Iris pigment epithelial cell (primary cell): ENCODE data around the gene COL27A1.

ENCODE experiments used
- DNase-seq: peaks from one replicate; pipeline ENCODE4 v3.0.0-alpha.2; 2011; ENCODE audit warnings: low read depth

Gene COL27A1

DNA sequence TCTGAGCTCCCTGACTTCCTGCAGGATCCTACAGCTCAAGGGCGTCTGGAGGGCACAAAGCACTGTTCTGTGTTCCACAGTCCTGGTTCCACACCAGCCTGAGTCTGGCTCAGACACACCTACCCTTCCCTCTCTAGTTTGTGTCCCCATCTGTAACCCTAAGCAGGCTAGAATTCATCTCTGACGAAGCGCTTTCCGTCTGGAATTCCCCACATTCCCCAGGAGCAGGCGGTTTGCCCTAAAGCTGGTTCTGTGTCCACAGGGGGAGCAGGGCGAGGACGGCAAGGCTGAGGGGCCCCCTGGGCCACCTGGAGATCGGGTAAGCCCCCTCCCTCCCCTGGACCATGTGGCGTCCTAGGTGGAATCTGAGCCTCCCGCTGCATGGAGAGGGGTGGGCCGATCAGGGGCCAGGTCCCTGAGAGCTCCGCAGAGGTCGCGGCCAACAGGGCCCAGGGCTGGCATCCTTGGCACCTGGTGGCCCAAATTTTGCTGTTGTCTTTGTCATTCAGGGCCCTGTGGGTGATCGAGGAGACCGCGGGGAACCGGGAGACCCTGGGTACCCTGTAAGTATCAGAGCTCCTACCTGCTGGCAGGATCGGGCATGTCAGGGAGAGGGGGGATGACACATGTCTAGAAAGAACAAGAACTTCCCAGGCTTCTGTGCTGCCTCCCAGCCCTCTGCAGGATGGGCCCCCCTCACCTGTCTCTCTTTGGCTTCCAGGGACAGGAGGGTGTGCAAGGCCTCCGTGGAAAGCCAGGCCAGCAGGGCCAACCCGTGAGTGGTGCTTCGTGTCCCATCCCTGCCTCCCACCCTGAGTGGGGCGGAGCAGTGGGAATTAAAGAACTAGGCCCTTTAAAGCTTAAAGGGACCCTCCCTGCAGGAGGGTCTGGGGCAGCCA is 133.1 kb downstream of the COL27A1 start:
- DNase-seq, result peak; percentile 79

DNA sequence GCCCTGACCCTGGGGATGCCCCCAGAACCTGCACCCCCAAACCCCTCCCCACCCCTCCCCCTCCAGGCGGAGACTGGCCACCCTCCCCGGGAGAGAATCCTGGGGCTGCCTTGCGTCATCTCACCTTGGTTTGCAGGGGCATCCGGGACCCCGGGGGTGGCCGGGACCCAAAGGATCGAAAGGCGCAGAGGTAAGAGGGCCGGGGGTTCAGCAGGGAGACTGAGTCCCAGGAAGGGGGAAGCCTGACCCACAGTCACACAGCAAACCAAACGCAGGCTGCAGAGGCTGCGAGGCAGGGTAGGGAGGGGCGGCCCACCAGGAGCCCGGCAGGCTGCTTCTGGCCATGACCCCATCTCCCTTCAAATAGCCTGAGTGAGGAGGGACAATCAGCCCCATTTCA is 133.8 kb downstream of the COL27A1 start:
- no peak for DNase-seq

DNA sequence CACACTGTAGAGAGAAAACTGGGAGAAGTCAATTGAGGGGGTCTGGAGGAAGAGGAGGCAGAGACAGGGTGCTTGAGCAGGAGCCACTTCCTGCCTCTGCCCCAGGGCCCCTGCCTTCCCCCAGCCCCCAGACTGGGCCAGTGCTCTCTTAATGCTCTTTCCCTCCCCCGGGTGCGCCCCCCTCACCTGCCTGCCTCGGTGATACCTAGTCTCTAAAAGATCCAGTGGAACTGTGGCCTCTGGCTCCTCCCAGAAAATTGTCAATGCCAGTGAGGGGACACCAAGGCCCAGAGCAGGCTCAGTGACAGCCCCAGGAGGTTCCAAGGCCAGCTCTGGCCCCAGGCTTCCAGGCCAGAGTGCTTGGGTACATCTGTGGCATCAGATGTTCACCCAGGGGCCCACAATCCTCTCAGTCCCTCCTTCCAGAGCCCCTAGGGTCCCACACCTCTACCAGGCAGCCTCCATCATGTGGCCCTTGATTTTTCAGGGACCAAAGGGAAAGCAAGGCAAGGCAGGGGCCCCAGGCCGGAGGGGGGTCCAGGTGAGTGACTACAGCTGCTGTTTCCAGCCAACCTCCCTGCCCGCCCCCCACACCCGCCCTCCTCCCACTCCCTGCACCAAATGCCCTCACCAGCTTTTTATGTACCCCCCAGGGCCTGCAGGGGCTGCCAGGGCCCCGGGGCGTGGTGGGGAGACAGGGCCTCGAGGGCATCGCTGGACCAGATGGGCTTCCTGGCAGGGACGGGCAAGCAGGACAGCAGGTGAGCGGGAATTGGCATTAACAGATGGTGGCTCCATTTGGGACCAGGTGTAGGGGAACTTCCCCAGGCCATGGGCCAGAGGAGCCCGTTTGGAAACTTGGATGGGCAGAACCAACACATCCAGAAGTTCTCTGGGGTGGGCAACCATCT is 134.5 kb downstream of the COL27A1 start:
- DNase-seq, result no peak

DNA sequence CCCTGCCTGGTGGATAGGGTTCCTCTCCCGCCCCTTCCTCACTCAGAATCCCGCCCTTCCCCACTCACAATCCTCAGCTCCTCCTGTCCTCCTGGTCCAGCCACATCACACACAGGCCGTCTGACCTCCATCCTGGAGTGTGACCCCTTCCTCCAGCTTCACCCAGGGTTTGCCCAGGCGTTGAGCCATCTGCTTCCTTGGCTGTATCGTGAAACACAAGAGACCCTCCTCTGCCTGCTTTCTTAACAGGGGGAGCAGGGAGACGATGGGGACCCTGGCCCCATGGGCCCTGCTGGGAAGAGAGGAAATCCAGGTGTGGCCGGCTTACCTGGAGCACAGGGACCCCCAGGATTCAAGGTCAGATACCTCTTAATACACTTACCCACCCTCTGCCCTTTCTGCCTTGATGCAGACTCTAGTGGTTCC is 135.2 kb downstream of the COL27A1 start:
- DNase-seq, result no peak

DNA sequence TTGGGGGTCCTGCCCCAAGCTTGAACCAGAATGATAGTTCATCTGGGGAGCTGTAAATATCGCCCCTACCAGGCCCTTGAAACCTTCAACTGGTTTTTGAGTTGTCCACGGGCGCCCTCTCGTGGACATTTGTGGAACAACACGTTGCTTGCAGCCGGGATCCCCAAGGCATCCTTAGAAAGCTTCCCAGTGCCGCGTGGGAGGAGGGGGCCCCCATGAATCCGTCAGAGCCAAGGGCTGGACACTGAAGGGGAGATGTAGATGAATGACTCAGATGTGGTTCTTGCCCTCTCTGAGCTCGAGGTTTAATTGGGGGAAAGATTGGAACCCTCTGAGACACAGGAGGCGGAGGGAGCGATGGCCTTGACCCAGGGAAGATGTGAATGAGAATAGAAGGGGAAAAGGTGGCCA is 135.7 kb downstream of the COL27A1 start:
- peak; percentile 55 for DNase-seq

DNA sequence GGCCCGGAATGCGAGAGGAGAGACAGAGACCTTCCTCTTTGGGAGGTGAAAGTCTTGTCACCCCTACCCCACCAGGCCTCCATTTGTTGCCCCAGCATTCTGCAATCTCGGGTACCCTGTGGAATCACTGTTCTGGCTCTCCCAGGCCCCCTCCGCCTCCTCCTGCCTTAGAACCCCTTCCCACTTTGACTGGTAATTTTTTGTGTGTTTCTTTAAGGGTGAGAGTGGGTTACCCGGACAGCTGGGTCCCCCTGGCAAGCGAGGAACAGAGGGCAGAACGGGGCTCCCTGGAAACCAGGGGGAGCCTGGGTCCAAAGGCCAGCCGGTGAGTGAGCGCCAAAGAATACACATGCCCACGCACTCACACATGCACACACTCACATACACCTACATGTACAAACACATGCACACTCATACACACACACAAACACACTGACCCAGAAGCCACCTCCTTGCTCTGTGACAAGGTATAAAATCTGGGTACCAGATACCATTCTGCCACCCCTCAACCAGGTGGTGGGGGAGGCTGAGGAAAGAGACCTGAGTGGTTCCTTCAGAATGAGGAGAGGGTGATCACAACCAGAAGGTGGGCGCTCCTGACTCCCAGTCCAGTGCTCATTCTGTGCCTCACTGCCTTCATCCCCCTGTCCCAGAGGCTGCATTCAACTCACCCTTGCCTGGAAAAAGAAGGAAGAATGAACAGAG is 136.7 kb downstream of the COL27A1 start:
- DNase-seq, result no peak

DNA sequence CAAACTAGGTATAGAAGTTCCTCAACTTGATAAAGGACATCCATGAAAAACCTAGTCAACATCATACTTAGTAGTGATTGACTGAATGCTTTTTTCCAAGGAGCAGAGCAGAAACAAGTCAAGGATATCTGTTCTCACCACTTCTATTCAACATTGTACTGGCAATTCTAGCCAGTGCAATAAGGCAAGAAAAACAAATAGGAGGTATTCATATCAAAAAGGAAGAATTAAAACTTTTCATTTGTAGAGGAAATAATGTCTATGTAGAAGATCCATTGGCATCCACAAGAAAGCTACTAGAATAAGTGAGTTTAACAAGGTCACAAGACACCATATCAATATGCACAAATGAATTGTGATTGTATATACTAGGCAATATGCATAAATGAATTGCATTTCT is 139.3 kb downstream of the COL27A1 start:
- no peak for DNase-seq

DNA sequence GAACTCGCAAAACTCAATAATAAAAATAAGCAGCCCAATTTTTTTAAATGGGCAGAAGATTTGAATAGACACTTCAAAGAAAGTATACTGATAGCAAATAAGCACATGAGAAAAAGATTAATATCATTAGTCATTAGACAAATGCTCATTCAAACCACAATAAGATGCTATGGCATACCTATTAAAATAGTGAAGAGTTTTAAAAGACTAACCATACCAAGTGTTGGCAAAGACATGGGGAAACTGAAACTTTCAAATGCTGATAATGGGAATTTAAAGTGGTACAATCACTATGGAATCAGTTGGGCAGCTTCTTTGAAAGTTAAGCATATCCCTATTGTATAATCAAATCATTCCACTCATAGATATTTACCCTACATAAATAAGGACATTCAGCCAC is 141.0 kb downstream of the COL27A1 start:
- DNase-seq, result no peak

DNA sequence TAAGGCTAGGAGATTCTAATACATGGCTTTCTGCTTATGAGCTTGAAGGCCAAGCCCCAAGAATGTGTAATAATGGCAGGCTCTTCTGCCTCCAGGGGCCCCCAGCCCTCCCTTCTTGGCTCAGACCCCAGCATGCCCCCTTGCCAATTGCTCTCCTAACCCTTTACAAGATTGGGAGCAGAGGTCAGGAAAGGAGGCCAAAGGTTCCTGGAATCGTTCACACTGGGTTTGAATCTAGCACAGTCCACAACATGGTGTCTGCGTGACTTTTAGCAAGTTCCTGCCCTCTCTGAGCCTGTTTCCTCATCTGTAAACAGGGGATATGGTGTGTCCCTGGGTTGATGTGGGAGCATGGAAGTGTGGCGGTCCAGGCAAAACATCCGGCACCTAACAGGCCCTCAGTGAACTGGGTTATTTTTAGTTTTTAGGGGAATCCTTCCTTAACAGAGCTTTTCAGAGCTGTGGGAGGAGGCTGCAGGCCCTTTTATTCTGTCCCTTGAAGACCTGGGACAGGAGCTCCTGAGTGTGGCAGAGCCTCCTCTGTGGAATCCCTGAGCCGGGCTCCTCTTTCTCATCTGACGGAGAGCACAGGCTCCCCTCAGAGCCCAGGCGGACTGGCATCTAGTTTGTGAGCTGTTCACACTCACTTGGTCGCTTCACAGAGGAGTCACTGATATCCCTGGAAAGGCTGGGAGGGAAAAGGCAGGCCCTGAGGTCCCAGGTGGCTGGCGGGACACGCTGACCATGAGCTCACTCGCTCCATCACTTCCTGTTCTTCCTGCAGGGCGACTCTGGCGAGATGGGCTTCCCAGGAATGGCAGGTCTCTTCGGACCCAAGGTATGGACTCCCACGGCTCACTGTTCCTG is 144.2 kb downstream of the COL27A1 start:
- no peak for DNase-seq

DNA sequence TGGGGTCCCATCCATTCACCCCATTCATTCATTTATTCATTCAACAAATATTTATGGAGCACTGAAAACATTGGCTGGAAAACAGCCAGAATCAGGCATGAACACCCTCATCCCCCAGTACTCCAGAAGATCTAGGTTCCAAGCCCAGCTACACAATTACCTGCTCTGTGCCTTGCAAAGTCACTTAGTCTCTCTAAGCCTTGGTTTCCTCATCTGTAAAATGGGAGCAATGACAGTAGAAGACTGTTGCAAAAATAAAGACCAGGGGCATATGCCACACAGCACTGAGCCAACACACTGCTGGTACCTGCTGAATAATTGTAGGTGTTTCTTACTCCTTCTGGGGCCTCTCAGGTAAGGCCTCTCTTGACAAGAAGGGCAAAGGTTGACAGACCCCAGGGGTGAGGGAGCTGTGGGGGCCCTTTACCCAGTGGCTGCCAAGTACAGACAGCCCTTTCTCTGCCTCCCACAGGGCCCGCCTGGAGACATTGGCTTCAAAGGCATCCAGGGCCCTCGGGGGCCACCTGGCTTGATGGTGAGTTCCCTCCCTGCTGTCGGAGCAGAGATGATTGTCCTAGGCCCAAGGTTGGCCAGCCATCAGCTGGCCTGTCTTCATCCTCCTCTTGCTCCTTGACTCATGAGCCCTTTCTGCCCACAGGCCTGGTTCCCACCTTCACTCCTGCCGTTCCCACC is 145.0 kb downstream of the COL27A1 start:
- DNase-seq, result no peak

DNA sequence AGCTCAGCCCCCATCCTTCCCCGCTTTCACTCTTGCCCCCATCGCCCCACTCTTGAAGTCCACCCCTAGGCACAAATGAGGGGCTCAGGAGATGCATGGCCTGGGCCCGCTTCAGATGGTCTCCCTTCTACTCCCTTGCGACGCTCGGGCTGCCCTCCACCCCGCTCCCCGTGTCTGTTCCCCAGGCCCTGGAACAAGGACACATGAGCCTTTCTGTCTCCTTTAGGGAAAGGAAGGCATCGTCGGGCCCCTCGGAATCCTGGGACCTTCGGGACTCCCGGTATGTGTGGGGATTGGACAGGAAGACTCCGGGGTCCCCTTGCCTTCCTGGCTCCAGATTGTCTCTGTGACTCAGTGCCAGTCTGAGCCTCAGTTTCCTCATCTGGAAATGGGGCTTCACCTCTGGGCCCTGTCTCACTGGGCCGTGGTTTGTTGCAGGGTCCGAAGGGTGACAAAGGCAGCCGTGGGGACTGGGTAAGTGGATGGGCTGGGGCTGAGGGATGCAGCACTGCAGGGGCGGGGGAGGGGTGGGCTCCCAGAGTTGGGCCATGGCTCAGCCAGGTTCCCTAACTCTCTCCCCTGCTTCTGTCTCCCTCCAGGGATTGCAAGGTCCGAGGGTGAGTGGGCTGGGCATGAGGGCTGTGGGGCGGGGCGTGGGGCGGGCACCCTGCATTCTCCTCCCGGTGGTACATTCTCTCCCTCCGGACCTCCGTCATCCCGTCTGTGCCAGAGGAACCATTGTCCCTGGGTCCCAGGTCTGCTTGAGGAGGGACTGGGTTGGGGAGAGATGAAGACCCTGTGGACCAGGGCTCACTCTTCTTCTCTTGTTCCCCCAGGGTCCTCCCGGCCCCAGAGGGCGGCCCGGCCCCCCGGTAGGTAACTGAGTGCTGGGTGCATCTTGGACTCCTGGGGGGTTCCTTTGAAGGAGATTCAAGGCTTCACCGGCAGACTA is 145.8 kb downstream of the COL27A1 start:
- no peak for DNase-seq

DNA sequence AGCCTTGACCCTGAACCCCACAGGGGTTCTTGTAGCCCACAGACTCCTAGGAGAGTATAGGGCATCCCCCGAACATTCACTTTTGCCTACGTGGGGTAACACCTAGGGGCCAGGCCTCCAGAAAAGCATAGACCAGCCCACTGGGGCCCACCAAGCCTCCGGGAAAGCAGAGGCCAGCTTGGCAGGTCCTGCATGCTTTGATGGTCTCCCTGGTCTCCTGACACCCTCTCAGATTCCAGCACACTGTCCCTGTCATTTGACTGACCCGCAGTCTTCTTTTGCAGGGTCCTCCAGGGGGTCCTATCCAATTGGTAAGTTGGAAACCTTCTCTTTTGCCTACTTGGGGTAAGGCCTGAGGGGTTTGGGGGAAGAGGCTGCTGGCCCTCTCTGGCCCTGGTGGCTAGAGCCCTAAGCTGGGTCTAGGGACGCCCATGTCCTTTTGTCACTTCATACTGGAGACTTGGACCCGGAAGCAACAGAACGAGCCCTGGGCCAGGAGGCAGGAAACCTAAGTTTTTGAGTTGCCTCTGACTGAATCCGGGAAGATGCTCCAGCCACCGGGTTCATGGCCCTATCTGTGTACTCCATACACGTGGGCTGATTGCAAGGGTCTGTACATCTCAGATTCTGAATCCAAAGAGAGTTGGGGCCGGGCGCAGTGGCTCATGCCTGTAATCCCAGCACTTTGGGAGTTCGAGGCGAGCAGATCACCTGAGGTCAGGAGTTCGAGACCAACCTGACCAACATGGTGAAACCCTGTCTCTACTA is 146.6 kb downstream of the COL27A1 start:
- no peak for DNase-seq

DNA sequence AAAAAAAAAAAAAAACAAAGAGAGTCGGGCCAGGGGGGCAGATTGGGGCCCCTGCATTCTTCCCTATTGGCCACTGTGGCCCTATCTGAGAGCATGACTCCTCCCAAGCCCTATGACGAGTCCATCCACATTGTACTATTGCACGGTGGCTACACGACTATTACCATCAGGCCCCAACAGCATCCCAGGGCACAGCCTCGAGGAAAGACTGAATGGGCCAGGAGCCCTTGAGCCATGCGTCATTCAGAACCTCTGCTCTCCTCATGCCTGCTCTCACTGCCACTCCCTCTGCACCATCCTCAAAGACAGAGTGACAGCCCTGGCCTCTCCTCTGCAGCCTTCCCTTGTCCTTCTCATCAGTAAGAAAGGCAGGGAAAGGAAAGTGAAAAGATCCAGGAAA is 147.4 kb downstream of the COL27A1 start:
- no peak for DNase-seq

DNA sequence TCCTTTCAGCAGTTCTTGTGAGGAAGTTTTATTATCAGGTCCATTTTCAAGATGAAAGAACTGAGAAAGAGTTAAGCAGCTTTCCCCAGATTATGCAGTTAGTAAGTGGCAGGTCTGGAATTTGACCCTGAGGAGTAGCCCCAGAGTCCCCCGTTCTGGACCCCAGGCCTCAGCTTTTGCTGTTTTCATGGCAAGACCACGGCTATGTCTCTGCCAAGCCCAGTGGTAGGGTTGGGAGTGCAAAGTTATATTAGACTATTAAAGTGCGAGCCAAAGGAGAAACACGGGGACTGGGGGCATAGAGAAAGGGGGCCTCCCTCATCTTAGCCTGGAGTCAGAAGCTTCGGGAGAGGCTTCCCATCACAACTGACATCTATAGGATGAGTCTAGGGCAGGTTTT is 148.2 kb downstream of the COL27A1 start:
- DNase-seq, result no peak

DNA sequence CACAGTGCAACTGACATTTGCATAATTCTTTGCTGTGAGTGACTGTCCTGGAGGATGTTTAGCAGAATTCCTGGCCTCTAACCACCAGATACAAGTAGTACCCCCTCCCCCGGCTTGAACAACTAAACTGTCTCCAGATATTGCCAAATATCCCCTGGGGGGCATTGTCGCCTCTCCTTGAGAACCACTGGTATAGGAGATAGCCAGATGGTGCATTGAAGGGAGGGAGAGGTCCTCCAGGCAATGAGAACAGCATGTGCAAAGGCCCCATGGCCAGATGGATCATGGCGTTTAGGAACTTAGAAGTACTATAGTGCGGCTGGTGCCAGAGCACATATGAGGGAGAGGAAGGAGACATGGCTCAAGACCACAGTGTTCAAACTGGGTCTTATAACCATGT is 148.6 kb downstream of the COL27A1 start:
- no peak for DNase-seq

DNA sequence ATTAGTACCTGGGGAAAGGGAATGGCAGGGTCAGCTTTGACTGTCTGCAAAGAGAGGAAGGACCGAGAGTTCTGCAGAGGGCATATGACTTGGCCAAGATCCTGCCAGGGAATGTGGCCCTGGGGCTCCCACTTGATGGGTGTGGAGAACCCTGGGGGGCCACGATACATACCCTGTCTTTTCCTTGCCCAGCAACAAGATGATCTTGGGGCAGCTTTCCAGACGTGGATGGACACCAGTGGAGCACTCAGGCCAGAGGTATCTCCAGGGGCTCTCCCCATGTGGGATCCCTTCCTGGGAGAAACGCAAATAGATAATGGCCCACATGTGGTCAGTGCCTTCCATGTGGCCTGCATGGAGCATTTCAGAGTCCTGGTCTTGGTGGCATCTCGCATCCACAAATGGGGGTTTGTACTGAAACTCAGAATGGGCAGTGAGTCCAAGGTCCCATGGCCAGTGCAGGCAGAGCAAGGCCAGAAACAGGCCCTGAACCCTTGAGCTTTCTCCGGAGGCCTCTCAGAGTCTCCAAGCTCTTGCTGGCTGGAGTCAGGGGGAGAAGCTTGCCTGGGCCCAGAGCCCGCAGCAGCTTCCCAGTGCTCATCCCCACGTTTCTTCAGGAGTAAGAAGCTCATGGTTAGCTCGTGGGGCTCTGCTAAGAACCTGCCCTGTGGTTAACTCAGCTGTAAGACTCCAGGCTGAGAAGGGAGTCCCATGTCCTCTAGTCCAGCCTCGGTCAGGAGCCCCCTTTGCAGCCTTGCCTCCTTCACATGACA is 149.3 kb downstream of the COL27A1 start:
- no peak for DNase-seq

DNA sequence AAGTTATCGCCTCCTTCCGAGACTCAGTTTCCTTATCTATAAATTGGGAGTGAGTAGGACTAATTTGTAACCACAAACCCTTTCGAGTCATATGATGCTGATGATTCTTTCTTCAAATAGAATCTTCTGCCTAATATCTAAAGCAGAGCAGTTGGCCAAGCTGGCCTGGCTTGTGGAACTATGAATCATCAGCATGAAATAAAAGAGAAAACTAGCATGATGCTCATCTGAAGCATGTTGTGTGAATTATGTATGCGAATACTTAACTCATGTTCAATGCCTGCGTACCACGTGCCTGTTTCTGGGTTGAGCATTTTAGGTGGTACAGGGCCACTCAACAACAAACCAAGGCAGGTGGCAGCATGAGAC is 152.5 kb downstream of the COL27A1 start:
- DNase-seq, result peak; percentile 52

DNA sequence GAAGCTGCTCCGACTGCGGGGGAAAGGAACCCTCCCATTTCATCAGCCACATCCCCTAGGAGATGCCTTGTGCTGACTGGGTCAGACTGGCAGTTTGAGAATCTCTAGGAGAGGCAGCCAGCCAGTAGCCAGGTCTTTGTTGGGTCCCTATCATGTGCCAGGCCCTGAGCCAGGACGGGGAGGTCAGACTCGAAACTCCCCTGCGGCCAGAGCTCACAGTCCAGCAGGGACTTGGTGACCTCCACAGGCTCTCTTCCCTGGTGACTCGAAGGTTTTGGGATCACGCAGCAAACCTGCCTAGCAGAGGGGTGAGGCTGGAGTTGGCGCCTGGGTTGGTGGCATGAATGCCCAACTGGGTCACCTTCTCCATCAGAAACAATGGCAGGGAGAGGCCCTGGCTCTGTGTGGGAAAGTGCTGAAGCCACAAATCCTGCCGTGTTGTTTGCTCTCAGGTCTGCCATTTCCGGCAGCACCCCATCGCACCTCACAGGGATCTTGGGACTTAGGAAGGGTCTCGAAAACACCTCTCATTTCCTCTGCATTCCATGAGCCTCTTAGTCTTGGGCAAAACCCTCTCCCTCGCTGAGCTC is 153.1 kb downstream of the COL27A1 start:
- no peak for DNase-seq
